Measurements from ENCODE around the gene ZNF236.

ZNF236 gene

GRCh38 chr18:76983613-76984051, 161.3 kb downstream of the ZNF236 start:
- TF ChIP-seq CTCF (IDR thresholded peaks at IDR 0.05; ENCODE audit: control insufficient read depth, extremely low read depth, insufficient read depth): no peak
- H3K4me3 ChIP-seq (ENCODE audit: low read depth, low read length): no peak overlapping the region
- no peak for DNase-seq (ENCODE audit: low read depth)

- TF ChIP-seq CTCF (IDR thresholded peaks at IDR 0.05; ENCODE audit: control insufficient read depth, extremely low read depth, insufficient read depth): no peak
- H3K4me3 ChIP-seq (ENCODE audit: low read depth, low read length): no peak overlapping the region
- DNase-seq (ENCODE audit: low read depth): no peak
Measured at GRCh38 chr18:76984193-76985155, 162.1 kb downstream of the ZNF236 start.

DNA sequence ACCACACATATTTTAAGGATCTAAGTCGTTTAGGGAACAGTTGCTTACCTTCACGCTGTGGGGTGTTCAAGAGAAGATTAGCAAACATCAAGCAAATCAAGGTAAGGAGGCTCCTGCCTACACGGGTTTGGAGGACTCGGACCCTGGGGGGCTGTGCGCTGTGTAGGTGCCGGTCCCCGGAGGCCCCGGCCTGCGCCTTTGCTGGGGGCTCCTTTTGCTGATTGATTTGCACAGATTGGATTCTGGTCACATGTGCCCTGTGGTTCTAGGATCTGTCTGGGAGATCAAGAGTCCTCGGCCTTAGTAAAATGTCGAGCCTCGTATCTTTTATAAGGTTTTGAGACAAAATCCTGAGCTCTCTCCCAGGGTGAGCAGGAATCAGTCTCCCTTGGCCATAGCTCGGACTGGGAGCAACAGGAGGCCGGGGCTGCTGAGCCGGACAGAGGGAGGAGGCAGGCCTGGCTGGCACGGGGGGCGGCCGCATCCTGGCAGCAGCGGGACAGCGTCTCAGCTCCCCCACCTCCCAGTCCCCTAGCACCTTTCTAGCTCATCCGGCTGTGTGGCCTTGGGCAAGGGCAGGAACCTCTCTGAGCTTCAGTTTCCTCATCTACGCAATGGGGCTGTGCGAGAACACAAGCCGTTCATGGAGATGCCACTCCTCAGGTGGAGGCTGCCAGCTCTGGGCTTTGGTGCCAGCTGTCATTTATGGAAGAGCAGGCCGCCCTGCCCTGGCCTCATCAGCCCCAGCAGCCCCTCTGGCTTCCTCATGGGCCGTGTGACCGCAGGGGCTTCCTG, 163.0 kb downstream of the ZNF236 start:
- no peak for DNase-seq (ENCODE audit: low read depth)
- TF ChIP-seq CTCF (IDR thresholded peaks at IDR 0.05; ENCODE audit: control insufficient read depth, extremely low read depth, insufficient read depth): no peak

GRCh38 chr18:76985951-76986236, 163.5 kb downstream of the ZNF236 start:
- TF ChIP-seq CTCF (IDR thresholded peaks at IDR 0.05; ENCODE audit: control insufficient read depth, extremely low read depth, insufficient read depth): no peak
- DNase-seq (ENCODE audit: low read depth): no peak
- no peak overlapping the region for H3K4me3 ChIP-seq (ENCODE audit: low read depth, low read length)

More for the DNA sequence above, 163.0 kb downstream of the ZNF236 start:
- H3K4me3 ChIP-seq (ENCODE audit: low read depth, low read length): no peak overlapping the region

DNA sequence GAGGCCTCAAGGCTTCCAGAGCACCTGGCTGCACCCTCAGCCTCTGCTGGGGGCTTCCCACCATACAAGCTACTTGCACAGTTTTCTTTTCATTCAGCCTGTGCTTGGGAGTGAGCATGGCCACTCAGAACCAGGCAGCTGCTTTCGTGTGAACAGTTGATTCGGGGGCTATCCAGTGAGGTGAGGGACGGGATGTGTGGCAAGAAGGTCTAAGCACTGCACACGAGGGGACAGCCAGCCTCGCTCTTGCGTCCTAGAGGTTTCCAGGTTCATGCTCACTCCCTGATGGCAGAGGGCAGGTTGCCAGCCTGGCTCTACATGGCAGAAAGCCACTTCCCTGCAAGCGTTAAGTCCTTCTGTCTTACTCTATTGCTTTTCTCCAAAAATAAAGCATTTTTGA, 164.0 kb downstream of the ZNF236 start:
- DNase-seq (ENCODE audit: low read depth): no peak
- H3K4me3 ChIP-seq (ENCODE audit: low read depth, low read length): no peak overlapping the region
- no peak for TF ChIP-seq CTCF (IDR thresholded peaks at IDR 0.05; ENCODE audit: control insufficient read depth, extremely low read depth, insufficient read depth)

DNA sequence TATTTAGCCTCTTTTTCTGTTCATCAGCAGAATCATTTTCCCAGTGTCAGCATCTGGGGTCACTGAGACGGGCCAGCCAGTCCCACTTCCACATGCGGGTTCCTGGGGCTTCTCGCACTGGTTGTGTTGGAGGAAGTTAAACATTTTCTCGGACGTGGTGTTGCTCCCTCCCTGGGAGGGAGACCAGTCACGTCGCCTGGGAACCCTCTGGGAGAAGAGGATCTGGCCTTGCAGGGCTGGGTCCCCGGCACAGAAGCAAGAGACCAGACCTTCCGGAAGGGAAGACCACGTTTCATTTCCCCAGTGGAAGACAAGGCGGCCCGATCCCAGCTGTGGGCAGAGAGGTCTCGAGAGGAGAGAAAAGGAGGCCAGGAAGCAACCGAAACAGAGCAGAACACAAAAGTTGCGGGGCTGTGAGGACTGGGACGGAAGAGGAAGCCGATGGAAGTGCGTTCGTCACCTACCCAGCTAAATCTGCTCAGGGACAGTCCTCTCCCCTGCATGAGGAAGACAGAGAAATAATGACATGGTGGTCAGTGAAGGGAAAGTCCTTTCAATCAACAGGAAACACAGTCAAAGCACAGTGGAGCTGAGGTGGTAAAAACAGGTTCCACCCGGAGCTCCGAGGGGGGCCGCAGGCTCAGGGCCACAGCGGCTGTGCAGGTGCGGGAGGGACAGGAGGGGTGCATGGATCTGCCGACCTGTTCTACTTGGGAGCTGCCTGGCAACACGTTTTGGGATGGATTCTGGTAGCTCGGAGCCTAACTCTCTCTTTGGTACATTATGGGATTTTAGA, 165.9 kb downstream of the ZNF236 start:
- no peak overlapping the region for H3K4me3 ChIP-seq (ENCODE audit: low read depth, low read length)
- TF ChIP-seq CTCF (IDR thresholded peaks at IDR 0.05; ENCODE audit: control insufficient read depth, extremely low read depth, insufficient read depth): no peak
- DNase-seq (ENCODE audit: low read depth): no peak

Data from LNCaP clone FGC (cell line).